ENCODE results near the gene CDKAL1.
"Not testable (repeated sequence)": the region's sequence is repeated elsewhere in the genome, so short reads cannot be mapped to it uniquely, and the experiment has no call there.

CDKAL1 gene

GRCh38 chr6:20594299-20594853, 60.1 kb downstream of the CDKAL1 start:
- DNase-seq (ENCODE audit: low spot score): not testable (repeated sequence)

GRCh38 chr6:20599302-20600051, 65.2 kb downstream of the CDKAL1 start:
- DNase-seq (ENCODE audit: low spot score): no peak

DNA sequence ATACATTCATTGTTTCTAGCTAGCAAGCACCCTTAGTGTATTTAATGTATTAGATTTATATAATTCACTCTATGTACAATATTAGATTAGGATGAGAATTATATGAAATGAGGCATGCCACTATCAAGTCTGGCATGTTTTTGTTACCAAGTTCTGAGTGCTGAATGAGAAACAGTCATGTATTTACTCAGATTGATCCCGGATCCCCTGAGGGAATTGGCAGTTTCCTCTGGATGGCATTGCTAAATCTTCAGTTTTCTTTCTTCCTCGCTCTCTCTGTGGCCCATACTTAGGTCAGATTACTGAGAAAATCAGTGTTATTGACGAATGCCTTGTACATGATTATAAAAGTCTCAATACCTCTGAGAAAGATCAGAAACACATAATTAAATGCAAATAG, 66.6 kb downstream of the CDKAL1 start:
- no peak for DNase-seq (ENCODE audit: low spot score)

- DNase-seq (ENCODE audit: low spot score): no peak
Measured at GRCh38 chr6:20604159-20604558, 69.9 kb downstream of the CDKAL1 start.

GRCh38 chr6:20605061-20605460, 70.8 kb downstream of the CDKAL1 start:
- no peak for DNase-seq (ENCODE audit: low spot score)

- peak; percentile 11 for DNase-seq (ENCODE audit: low spot score)
Measured at GRCh38 chr6:20605581-20605980, 71.3 kb downstream of the CDKAL1 start.

GRCh38 chr6:20606831-20607230, 72.6 kb downstream of the CDKAL1 start:
- no peak for DNase-seq (ENCODE audit: low spot score)

DNA sequence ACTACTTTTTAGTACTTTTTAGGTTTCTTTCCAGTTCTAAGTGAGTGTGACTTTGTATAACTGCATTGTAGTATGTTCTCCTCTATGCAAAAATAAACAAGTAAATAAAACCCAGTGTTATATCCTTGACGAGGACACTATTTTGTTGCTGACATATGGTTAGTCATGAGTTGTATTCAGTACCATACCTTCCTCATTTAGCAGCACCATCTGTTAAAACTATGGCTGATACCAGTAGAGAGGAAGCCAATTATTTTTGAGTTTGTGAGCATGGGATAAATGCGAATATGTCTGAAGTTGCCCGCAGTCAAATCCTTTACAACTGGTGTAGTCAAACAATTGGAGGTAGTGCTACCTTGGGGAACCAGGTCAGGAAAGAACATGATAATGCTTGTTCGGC, 74.1 kb downstream of the CDKAL1 start:
- no peak for DNase-seq (ENCODE audit: low spot score)

DNA sequence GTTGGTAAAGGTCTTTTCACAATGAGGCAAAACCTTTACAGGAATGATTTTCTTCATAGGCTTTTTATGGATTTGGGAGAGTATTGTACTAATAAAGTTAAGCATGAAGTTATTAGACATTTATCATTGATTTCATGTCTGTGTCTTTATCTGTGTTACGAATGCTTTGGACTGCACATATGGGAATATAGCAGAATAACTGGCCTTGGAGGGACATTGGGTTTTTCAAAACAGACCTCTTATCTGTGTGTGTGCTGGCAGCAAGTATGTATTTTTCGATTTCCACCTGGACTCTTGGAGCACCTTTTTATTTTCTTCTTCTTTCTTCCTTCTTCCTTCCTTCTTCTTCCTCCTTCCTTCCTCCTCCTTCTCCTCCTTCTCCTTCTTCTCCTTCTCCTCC, 74.6 kb downstream of the CDKAL1 start:
- DNase-seq (ENCODE audit: low spot score): no peak

DNA sequence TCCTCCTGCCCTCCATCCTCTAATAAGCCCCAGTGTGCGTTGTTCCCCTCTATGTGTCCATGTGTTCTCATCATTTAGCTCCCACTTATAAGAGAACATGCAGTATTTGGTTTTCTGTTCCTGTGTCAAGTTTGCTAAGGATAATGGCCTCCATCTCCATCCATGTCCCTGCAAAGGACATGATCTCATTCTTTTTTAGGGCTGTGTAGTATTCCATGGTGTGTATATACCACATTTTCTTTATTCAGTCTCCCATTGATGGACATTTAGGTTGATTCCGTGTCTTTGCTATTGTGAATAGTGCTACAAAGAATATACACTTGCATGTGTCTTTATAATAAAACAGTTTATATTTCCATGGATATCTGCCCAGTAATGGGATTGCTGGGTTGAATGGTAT, 75.7 kb downstream of the CDKAL1 start:
- not testable (repeated sequence) for DNase-seq (ENCODE audit: low spot score)

DNA sequence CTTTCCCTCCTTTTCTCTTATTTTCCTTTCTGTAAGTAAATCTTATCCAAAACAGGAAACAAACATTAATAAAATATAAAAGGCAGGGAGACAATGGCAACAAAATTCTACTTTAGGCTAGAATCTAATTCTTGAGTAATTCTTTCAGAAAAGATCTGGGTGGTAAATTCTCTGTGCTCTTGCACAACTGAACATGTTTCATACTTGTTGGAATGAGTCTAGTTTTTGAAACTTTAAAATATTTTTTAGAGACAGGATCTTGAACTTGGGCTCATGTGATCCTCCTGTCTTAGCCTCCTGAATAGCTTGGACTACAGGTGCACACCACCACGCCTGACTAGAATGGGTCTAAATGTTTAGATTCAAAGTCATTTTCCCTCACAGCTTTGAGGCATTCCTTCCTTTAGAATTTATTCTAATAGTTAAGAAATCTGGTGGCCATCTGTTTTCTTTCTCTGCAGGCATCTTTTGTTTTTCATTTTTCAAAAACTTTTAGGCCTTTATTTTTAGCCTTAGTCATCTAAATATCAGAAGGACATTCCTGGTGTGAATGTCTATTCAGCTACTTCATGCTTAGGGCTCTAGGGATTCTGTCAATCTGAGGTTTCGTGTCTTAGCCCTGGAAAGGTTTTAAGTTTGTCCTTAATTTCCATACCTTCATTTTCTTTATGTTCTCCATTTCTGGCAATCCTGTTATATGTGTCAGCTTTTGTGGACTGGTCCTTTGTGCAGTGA, 76.5 kb downstream of the CDKAL1 start:
- peak; percentile 48 for DNase-seq (ENCODE audit: low spot score)

GRCh38 chr6:20617537-20617936, 83.3 kb downstream of the CDKAL1 start:
- DNase-seq (ENCODE audit: low spot score): not testable (repeated sequence)

- no peak for DNase-seq (ENCODE audit: low spot score)
Measured at GRCh38 chr6:20620043-20620442, 85.8 kb downstream of the CDKAL1 start.

GRCh38 chr6:20623761-20624160, 89.5 kb downstream of the CDKAL1 start:
- DNase-seq (ENCODE audit: low spot score): no peak

GRCh38 chr6:20626165-20626564, 91.9 kb downstream of the CDKAL1 start:
- DNase-seq (ENCODE audit: low spot score): no peak

DNA sequence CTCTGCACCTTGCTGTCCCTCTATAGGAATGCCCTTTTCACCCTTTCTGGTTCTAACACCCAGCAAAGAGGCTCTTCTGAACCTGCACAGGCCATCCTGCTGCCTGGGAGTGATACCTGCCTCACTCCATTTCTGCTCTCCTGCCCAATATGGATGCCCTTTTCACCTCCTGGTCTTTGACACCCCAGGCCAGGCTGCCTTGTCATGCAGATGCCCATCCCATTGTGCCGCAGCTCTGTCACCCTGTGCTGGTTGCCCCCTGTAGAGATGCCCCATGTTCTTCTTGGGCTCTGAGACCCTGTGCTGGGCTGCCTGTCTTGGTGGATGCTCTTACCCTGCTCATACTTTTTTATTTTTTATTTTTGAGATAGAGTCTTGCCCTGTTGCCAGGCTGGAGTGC, 95.3 kb downstream of the CDKAL1 start:
- DNase-seq (ENCODE audit: low spot score): no peak

DNA sequence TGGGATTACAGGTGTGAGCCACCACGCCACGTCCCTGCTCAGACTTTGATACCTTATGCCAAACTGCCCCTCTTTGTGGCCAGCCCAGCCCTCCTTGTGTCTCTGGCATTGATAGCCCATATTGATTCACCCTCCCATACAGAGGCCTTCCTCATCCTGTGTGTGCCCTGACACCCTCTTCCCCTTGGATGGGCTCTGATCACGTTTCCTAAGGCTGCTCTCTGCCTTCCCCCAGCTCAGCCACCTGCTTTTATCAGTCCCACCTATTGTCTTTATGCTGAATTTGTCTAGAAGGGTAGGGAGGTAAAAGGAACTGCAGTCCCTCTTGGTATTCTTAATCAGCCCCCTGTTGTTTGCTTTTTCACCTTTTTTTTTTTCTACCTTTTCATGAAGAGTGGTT, 95.9 kb downstream of the CDKAL1 start:
- DNase-seq (ENCODE audit: low spot score): no peak

GRCh38 chr6:20630617-20631548, 96.6 kb downstream of the CDKAL1 start:
- DNase-seq (ENCODE audit: low spot score): no peak

DNA sequence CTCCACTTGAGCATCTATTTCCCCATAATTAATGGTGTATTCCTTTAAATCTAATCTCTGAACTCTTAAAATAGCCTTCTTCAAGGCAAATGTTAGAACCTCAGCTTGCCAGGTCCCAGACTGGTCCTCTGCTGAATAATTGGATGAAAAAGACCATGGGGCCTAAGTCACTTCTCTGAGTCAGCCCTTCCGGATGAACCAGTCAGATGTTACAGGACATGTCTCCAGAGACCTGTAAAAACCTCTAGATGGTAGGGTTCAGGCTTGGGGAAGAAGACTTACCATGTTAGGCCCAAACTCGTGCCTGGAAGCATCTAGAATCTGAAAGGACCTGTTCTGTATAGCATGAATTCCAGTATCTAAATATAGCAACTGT, 97.3 kb downstream of the CDKAL1 start:
- DNase-seq (ENCODE audit: low spot score): no peak

- DNase-seq (ENCODE audit: low spot score): no peak
Measured at GRCh38 chr6:20632696-20633095, 98.4 kb downstream of the CDKAL1 start.

GRCh38 chr6:20633566-20634340, 99.5 kb downstream of the CDKAL1 start:
- peak; percentile 33 for DNase-seq (ENCODE audit: low spot score)
